PC-3 (cell line): ENCODE data around the gene DCHS1. TPM values are rescaled to one million over a fixed set of nuclear protein-coding genes. Genes with fewer than 3 reads are reported as not detected.

Experiments used
- total RNA-seq: library from RNA; depleted of rRNA; stranded (reverse); fragments of >200 nt; gene quantifications from 2 replicates; pipeline ENCODE4 v1.2.3, GENCODE V29; 2014; rRNA removed

The DCHS1 gene
- total RNA-seq, 1 experiment from 2014 or later, result under 0.01 TPM

Other genes starting within 250 kb of the DCHS1 start
- 17.5 and 24.7 TPM in 2 replicates for gene APBB1, start 236.7 kb downstream of the DCHS1 start, total RNA-seq
- 1.6 TPM in 1 of 2 replicates, not detected in the other for gene HPX, start 214.8 kb downstream of the DCHS1 start, total RNA-seq
- gene TRIM3, start 181.9 kb downstream of the DCHS1 start, total RNA-seq, result 20.3 and 24.7 TPM in 2 replicates
- 57.2 and 65.2 TPM in 2 replicates for gene ARFIP2, start 174.5 kb downstream of the DCHS1 start, total RNA-seq
- gene TIMM10B, start 174.3 kb downstream of the DCHS1 start, total RNA-seq, result 25.5 and 26.4 TPM in 2 replicates
- 9.3 and 14.5 TPM in 2 replicates for gene DNHD1, start 158.5 kb downstream of the DCHS1 start, total RNA-seq
- gene RRP8, start 52.2 kb downstream of the DCHS1 start, total RNA-seq, result 15.1 and 16.9 TPM in 2 replicates
- gene ILK, start 52.0 kb downstream of the DCHS1 start, total RNA-seq, result 73.0 and 73.9 TPM in 2 replicates
- gene TAF10, start 43.6 kb downstream of the DCHS1 start, total RNA-seq, result 102 and 128 TPM in 2 replicates
- gene TPP1, start 36.4 kb downstream of the DCHS1 start, total RNA-seq, result 21.6 and 48.3 TPM in 2 replicates
- 72.5 and 78.1 TPM in 2 replicates for gene MRPL17, start 27.5 kb upstream of the DCHS1 start, total RNA-seq
- gene OR2AG2, start 116.2 kb upstream of the DCHS1 start, total RNA-seq, result 0.15 TPM in 1 of 2 replicates, not detected in the other
- not detected in 2 replicates for gene OR2AG1, start 127.2 kb upstream of the DCHS1 start, total RNA-seq
- gene OR6A2, start 143.9 kb upstream of the DCHS1 start, total RNA-seq, result 0.06 and 0.07 TPM in 2 replicates
- not detected in 2 replicates for gene OR10A5, start 189.9 kb upstream of the DCHS1 start, total RNA-seq
- gene OR10A2, start 207.2 kb upstream of the DCHS1 start, total RNA-seq, result not detected in 2 replicates
- not detected in 2 replicates for gene OR10A4, start 220.8 kb upstream of the DCHS1 start, total RNA-seq
- gene OR2D2, start 236.7 kb upstream of the DCHS1 start, total RNA-seq, result 0.11 TPM in 1 of 2 replicates, not detected in the other